Thyroid gland (tissue), 4 donors: ENCODE measurements around the gene EFCC1.

Source experiments
- CTCF ChIP-seq, 6 experiments: fragments of 200-600 bp in 3 of 6; fragments of 450-650 bp in 3 of 6; sonication (generic) in 3 of 6; IDR thresholded peaks; one replicate each; pipeline ENCODE4 v1.5.1; 2016 to 2019; ENCODE audit warnings: antibody characterized with exemption in 6 of 6, mild to moderate bottlenecking in 2 of 6, inconsistent platforms in 1 of 6, moderate library complexity in 1 of 6
- POLR2A ChIP-seq, 2 donors: fragments of 450-650 bp; IDR thresholded peaks; one replicate each; pipeline ENCODE4 v1.6.1; 2017; ENCODE audit warnings: antibody characterized with exemption in 2 of 2, mild to moderate bottlenecking in 2 of 2, moderate library complexity in 1 of 2

- TF ChIP-seq POLR2A (IDR thresholded peaks at IDR 0.05) (no peak), CTCF (IDR thresholded peaks at IDR 0.05) (no peak)
Observed at GRCh38 chr3:129054605-129055104, 53.6 kb downstream of the EFCC1 start.
